ENCODE measurements around the gene STX19. TPM values are rescaled to one million over a fixed set of nuclear protein-coding genes. Genes with fewer than 3 reads are reported as not detected.

Gene STX19, protein sequence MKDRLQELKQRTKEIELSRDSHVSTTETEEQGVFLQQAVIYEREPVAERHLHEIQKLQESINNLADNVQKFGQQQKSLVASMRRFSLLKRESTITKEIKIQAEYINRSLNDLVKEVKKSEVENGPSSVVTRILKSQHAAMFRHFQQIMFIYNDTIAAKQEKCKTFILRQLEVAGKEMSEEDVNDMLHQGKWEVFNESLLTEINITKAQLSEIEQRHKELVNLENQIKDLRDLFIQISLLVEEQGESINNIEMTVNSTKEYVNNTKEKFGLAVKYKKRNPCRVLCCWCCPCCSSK
- not detected in 5 replicates for total RNA-seq (2022; extraction: Qiagen RNA extraction)

DNA sequence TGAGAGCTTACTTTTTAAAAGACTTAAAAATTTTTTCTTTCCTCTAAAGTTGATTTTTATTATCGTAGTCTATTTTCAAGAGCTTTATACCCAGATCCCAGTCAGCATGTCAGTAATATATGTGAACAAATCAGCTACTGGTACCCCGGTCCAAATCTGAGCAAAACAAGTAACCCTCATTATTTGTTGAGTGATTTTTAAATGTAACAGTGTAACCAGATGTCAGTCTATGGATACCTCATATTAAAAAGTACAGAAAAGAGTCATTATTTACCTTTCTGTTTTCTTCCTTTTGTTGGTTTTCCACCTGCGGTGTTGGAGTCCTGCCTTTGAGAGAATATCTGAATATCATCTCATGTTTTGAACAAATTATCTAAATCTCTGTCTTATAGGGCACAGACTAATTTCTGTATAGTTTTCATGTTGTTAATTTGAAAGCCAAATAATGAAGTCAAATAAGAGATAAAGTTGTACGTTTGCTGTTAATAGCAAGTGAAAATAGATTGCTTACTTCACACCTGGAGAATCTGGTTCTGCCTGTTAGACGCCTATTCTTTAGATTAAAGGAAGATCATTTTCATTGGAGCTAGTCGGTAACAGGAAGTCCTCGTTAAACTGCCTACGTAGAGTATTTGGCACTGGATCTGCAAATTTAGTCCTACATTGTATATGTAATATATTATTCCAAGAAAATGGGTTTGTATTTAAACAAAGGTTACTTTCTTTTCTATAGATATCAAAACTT, at the start of gene STX19:
STX19 (minus strand) TSS at position 505 of the 745 bp plus-strand sequence. CDS start 13,328 bp downstream, outside the sequence.

DNA sequence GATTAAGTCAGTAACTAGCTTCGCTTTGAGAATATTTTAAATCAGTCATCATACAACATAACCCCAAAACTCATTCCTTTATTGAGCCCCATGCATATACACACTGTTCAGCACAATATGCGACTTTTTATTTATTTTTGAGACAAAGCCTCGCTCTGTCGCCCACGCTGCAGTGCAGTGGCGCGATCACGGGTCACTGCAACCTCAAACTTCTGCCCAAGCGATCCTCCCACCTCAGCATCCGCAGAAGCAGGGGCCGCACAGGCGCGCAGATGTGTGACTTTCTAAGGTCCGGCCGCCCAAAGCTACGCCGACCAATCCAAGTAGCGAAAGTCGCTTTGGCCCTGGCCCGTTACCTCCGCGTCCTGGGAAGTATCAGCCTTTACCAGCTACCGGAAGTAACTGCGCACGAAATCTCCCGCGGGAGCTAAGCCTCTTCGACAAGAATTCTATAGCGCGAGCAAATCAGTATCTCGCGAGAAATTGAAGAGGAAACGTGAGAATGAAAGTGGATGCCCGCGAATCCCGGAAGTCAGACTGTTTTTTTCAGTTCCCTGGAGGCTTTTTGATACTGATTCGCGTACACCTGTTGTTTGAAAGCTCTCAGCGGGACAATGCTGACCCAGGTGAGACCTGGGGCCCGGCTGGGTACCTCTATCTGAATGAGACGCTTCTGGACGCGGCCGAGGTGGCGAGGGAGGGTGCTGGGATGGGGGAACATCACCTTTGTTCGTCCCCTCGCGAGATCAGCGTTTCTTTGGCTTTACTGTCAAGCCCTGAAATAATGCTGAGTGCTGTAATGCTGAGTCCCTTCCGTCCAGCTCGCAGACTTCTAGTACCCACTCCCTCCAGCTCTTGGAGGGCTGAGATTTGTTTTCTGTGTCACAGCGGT, 34.4 kb upstream of the STX19 start, which contains the start of the genes DHFR2 and NSUN3:
DHFR2 (minus strand) TSS at position 404 of the 892 bp plus-strand sequence. CDS start 1,405 bp downstream, outside the sequence.
NSUN3 (plus strand) TSS at position 549 of the 892 bp plus-strand sequence; CDS start at position 615, 66 bp downstream.

DNA sequence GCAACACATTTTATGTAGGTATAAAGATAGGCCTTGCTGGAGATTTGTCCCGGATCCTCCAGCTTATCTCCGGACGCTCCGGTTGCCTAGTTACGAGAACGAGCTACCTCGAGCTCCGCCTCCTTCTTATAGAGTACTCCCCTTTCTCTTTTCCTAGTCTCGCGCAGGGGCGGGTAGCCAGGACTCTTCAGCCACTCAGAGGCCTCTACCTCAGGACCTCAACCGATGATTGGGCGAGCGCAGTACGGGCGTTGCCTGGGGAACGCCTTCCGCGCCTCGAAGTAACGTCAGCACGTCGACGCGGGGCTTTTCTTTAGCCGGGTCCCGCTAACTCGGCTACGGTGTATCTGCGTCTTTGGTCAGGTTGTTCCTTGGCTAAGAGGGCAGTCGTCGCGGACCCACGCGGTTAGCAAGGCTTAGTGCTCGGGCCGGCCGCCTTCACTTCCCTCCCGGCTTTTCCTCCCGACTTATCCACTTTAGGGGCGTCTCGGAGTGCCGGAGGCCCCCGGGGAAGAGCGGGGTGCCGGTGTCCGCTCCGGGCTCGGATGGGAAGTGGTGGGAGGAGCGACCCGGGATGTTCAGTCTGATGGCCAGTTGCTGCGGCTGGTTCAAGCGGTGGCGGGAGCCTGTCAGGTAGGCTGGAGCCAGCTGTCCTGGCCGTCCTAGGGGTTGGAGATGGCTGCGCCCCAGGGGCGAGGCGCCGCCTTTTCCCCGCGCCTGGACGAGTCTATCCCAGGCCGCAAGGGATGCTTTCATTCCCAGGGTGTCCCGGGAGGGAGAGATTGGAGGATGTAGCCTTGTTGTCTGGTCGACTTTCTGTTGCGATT, 48.3 kb downstream of the STX19 start, which contains the start of gene ARL13B:
ARL13B (plus strand) TSS at position 306 of the 827 bp plus-strand sequence; CDS start at position 575, 269 bp downstream.

DNA sequence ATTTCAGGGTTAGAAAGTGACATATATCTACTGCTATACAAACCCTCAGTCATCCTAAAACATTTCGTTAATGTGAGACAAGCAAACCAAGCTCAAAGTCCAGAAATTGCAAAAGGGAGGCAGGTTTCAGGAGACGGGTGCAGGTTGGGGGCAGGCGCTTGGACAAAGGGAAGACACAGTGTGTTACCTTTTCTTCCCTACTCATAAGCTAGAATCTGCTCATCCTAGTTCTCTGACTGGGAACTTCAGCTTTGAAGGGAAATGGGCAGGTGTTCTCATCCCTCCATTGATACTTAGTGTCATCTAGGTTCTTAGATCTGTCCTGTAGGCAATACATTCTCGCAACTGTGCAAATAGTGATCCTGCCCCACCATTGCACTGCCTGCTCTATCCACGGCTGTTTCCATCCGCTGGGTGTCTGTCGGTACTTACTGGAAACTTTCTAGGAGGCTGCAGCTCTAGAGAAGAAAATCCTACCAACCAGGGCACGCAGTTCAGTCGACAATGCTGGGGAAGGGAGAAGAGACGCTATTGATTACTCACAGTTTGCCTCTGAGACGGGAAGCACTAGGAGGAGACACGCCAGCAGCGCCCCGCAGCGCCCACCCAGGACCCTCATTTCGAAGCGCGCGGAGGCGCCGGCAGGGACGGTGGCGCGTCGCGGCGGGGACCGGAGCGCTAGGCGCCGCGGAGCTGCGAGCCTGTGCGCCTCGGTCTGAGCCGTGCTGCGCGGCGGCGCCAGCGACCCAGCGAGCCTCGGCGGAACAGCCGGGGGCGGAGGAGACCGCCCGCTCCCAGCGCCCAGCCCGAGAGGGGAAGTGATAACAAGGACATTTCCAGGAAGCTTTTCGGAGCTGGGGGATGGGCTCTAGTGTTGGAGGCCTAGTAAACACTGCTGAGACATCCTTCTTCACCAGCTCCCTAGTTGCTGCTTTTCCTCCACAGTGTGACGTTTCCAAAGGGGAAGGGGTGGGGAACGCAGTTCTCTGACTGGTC, 55.0 kb downstream of the STX19 start, which contains the start of gene PROS1:
PROS1 (minus strand) TSS at position 766 of the 996 bp plus-strand sequence; CDS start at position 619, 147 bp downstream.

Other genes starting within 250 kb of the STX19 start
- gene PROS1, start 54.7 kb downstream of the STX19 start, total RNA-seq (2022; extraction: Qiagen RNA extraction) = 9.8 to 13.3 TPM (median 11.4 TPM) in 5 replicates
- 10.0 to 15.1 TPM (median 11.9 TPM) in 5 replicates for gene ARL13B, start 48.4 kb downstream of the STX19 start, total RNA-seq (2022; extraction: Qiagen RNA extraction)
- 2.4 to 3.6 TPM (median 3.2 TPM) in 5 replicates for gene DHFR2, start 34.3 kb upstream of the STX19 start, total RNA-seq (2022; extraction: Qiagen RNA extraction)
- gene NSUN3, start 34.5 kb upstream of the STX19 start, total RNA-seq (2022; extraction: Qiagen RNA extraction) = 5.1 to 7.7 TPM (median 6.0 TPM) in 5 replicates